Panc1 (cell line): ENCODE measurements around the gene LRRC10B. TPM values are rescaled to one million over a fixed set of nuclear protein-coding genes. Genes with fewer than 3 reads are reported as not detected.

Source experiments
- ATAC-seq: fragments of 200-7000 bp; cut with Tn5 transposase; 2 replicates; pipeline ENCODE4 v1.9.1; 2020; ENCODE audit warnings: mild to moderate bottlenecking, moderate library complexity
- BruUV-seq: library from RNA; stranded (reverse); fragments of 400-500 nt; replicated peaks from 2 replicates; lab custom pipeline; 2021; lab: Mats Ljungman, UMichigan
- CTCF ChIA-PET: fragments of 300-600 bp; sonication (Branson Sonifier 250); formaldehyde crosslinking; loops from one replicate; lab custom pipeline; 2022; ENCODE audit warnings: antibody characterized with exemption; lab: Charles Lee
- POLR2A ChIA-PET: fragments of 300-600 bp; sonication (Branson Sonifier 250); formaldehyde crosslinking; loops from one replicate; lab custom pipeline; 2022; ENCODE audit warnings: antibody characterized with exemption; lab: Charles Lee
- DNase-seq: peaks from one replicate; pipeline ENCODE4 v3.0.0-alpha.2; 2010; ENCODE audit warnings: low read depth, low spot score
- H3K27ac ChIP-seq: 2 replicates; pipeline ENCODE4 v1.5.1; 2011; ENCODE audit warnings: mild to moderate bottlenecking, low read length, inconsistent platforms
- H3K27me3 ChIP-seq: fragments of 200-500 bp; sonication (Bioruptor generic); 2 replicates; pipeline ENCODE4 v1.6.0; 2014; ENCODE audit warnings: low read length, inconsistent platforms; ENCODE audit not compliant: control insufficient read depth, insufficient read depth
- H3K36me3 ChIP-seq: fragments of 200-500 bp; sonication (Bioruptor generic); 2 replicates; pipeline ENCODE4 v1.5.1; 2014; ENCODE audit warnings: inconsistent platforms, mild to moderate bottlenecking, low read length, moderate library complexity; ENCODE audit not compliant: control insufficient read depth, insufficient read depth
- H3K4me1 ChIP-seq: 2 replicates; pipeline ENCODE4 v1.5.1; 2011; ENCODE audit warnings: inconsistent platforms, mild to moderate bottlenecking, low read length, moderate library complexity; ENCODE audit not compliant: control insufficient read depth, insufficient read depth
- H3K4me3 ChIP-seq, 2 experiments: 2 replicates each; pipeline ENCODE4 v1.5.1; 2011 to 2012; ENCODE audit warnings: low read depth in 2 of 2, low read length in 2 of 2, mild to moderate bottlenecking in 2 of 2, inconsistent platforms in 1 of 2, moderate library complexity in 1 of 2
- H3K9me3 ChIP-seq: fragments of 200-500 bp; sonication (Bioruptor generic); 2 replicates; pipeline ENCODE4 v1.5.1; 2014; ENCODE audit warnings: low read depth, mild to moderate bottlenecking, inconsistent platforms, low read length, moderate library complexity; ENCODE audit not compliant: control insufficient read depth, insufficient read depth
- CTCF ChIP-seq: fragments of 450-650 bp; IDR thresholded peaks from 2 replicates; pipeline ENCODE4 v1.5.1; 2017; ENCODE audit warnings: mild to moderate bottlenecking
- POLR2AphosphoS5 ChIP-seq: IDR thresholded peaks from 2 replicates; pipeline ENCODE4 v1.6.1; 2012; ENCODE audit warnings: mild to moderate bottlenecking, low read depth, low read length, moderate library complexity
- REST ChIP-seq, 2 experiments: IDR thresholded peaks; 2 replicates each; pipeline ENCODE4 v1.6.1; 2011 to 2012; ENCODE audit warnings: low read depth in 2 of 2, control low read depth in 1 of 2, low read length in 1 of 2, mild to moderate bottlenecking in 1 of 2, moderate library complexity in 1 of 2; ENCODE audit not compliant: insufficient read depth in 1 of 2
- SIN3A ChIP-seq: IDR thresholded peaks from 2 replicates; pipeline ENCODE4 v1.6.1; 2012; ENCODE audit warnings: low read depth, mild to moderate bottlenecking, low read length, moderate library complexity, borderline replicate concordance; ENCODE audit not compliant: insufficient read depth
- TCF7L2 ChIP-seq: IDR thresholded peaks from 2 replicates; pipeline ENCODE4 v1.6.1; 2011; ENCODE audit warnings: mild to moderate bottlenecking, low read depth, low read length, inconsistent platforms
- in situ Hi-C: cut with HindIII; loops from 2 replicates; pipeline ENCODE4 v1.10.0; 2016; ENCODE audit warnings: low sequenced_read_pairs, low pct_unique_long_range_greater_than_20kb
- intact Hi-C: fragments of 100-400 bp; cut with micrococcal nuclease; formaldehyde crosslinking; loops from one replicate; pipeline ENCODE4 v1.10.0; 2022; ENCODE audit not compliant: unreplicated experiment
- total RNA-seq: library from RNA; stranded (reverse); gene quantifications from one replicate; pipeline ENCODE4 v1.2.1, GENCODE V29; 2021; ENCODE audit not compliant: unreplicated experiment

Gene LRRC10B
- total RNA-seq, 1 experiment from 2014 or later = 0.23 TPM

GRCh38 chr11:61534933-61535839 is 26.6 kb downstream of the LRRC10B start:
- no peaks in the 10 kb centered on the region for H3K36me3 ChIP-seq
- no peaks in the 10 kb centered on the region for H3K4me1 ChIP-seq
- TF ChIP-seq POLR2AphosphoS5 (no peak), REST (IDR thresholded peaks at IDR 0.05; ENCODE audit: insufficient read depth in 1 of 2, low read depth in 2 of 2, low read length in 1 of 2) (no peak), CTCF (no peak), SIN3A (no peak), TCF7L2 (no peak)
- ChIA-PET POLR2A (no interaction called here), CTCF (no interaction called here)
- intact Hi-C loops (no loop called here), in situ Hi-C loops (no loop called here)
- no peaks in the 10 kb centered on the region for H3K9me3 ChIP-seq
- H3K27me3 ChIP-seq = no peaks in the 10 kb centered on the region
- H3K27ac ChIP-seq = no peak overlapping the region
- ATAC-seq = no peak
- H3K4me3 ChIP-seq = no peak overlapping the region
- BruUV-seq = no TSS peak
- DNase-seq = no peak

- intact Hi-C loops = no loop called here
- no peaks in the 10 kb centered on the region for H3K27me3 ChIP-seq
- in situ Hi-C loops = no loop called here
- no peaks in the 10 kb centered on the region for H3K36me3 ChIP-seq
- H3K4me3 ChIP-seq = no peak overlapping the region
- no peak for ATAC-seq
- no peaks in the 10 kb centered on the region for H3K4me1 ChIP-seq
- H3K27ac ChIP-seq = no peak overlapping the region
- BruUV-seq = no TSS peak
- CTCF ChIA-PET = no interaction called here
- POLR2A ChIA-PET = interaction anchor here (0.5 kb wide), 1 partner anchor 77 kb away, joined by 6 read pairs; no protein-coding TSS in a partner anchor
- TF ChIP-seq TCF7L2 (no peak), POLR2AphosphoS5 (no peak), REST (IDR thresholded peaks at IDR 0.05; ENCODE audit: insufficient read depth in 1 of 2, low read depth in 2 of 2, low read length in 1 of 2) (no peak), CTCF (no peak), SIN3A (no peak)
- no peaks in the 10 kb centered on the region for H3K9me3 ChIP-seq
- no peak for DNase-seq
Measured at GRCh38 chr11:61535998-61536675, 27.6 kb downstream of the LRRC10B start.
